Activated CD4-positive, alpha-beta T cell treated with anti-CD3 and anti-CD28 coated beads for 4 hours (primary cell): ENCODE measurements around the gene PRKN.

Experiments
- DNase-seq, 2 donors: peaks; one replicate each; pipeline ENCODE4 v3.0.0-alpha.2; 2020

The PRKN gene

DNA sequence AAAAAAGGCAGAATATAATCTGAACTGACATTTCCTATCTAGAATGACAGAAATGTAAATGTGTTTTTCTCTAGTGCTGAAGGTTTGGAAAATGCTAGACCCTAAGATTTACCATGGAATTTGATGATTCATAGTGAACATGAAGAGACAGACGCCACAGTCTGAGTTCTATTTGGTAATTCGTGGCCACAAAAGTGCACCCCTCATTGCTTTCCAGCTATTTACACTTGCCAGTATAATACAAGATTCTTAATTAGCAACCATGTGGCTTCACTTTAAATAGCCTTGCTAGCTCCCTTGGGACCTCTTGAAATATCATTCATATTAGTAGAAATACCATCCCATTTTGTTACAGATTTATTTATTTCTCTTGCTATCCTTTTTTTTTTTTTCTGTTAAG lies 636.8 kb downstream of the PRKN start:
- no peak for DNase-seq

GRCh38 chr6:162088091-162088490 lies 639.5 kb downstream of the PRKN start:
- no peak for DNase-seq

DNA sequence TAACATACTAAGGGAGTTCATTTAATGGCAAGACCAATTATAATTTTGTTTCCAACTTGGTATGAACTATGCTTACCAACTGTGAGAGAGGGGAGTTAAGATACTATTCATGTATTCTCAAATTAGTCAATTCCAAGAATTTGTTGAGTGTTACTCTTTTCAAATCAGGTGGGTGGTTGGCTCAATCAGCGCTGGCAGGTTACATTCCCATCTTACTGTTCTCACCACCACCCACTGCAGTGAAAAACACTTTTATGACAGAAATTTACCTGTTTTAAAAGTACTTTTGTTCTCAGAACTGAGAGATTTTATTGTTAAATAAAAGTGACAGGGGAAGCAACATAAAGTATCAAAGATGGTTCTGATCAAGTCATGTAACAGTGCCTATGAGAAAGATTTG lies 642.0 kb downstream of the PRKN start:
- DNase-seq, result no peak

DNA sequence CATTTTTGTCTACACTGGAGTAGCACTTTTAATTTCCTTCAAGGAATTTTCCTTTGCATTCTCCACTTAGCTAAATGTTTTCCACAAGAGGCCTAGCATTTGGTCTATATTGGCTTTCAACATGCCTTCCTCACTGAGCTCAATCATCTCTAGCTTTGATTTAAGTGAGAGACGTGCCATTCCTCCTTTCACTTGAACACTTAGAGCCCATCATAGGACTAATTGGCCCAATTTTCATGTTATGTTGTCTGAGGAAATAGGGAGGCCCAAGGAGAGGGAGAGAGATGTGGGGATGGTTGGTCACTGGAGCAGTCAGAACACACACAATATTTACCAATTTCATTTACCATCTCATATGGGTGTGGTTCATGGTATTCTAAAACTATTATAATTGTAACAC lies 645.0 kb downstream of the PRKN start:
- no peak for DNase-seq

- DNase-seq, result no peak
Measured at GRCh38 chr6:162078667-162079066, 648.9 kb downstream of the PRKN start.

DNA sequence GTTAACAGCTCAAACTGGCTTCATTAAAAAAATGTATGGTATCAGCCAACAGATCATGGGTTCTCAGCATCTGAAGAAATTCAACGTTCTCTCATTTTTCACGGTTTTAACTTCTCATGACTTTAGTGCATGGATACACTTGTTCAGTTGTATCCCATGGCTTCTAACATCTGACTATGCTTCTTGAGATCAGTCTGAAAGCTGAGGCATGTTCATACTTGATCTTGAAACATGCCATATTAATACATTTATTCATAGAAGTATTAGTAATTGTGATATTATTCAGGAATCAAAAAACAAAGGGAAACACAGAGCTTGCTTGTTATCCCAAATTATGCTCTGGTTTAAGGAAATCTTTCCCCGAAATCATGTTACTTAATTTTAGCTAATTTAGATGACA lies 649.4 kb downstream of the PRKN start:
- DNase-seq, result no peak

GRCh38 chr6:162076816-162077215 lies 650.8 kb downstream of the PRKN start:
- DNase-seq, result no peak

DNA sequence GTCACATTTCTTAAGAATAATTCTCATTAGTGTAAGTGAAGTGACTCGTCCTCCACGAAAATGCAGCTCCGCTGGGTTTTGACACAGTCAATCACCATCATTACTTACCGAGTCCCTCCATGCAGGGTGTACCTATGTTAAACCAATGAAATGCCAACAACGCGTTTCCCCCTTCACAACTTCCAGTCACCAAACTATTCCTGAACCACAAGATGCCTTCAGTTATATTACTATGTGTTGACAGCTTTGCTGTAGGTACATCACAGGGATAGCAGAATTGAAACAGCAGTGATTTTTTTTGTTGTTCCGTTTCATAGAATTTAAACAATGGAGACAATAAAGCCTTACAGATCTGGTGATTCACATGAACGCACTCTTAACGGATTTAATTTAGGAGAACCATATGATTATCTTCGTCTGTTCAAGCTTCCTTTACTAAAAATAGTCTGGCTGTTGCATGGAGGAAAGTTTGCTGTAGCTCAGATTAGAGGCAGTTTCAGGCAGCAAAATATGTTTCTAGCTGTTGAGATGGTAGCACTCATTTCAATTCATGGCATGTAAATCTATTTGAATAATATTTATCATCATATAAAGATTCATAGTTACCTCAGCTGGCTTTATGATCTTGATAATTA lies 652.8 kb downstream of the PRKN start:
- no peak for DNase-seq

GRCh38 chr6:162070639-162071038 lies 656.9 kb downstream of the PRKN start:
- DNase-seq, result no peak

DNA sequence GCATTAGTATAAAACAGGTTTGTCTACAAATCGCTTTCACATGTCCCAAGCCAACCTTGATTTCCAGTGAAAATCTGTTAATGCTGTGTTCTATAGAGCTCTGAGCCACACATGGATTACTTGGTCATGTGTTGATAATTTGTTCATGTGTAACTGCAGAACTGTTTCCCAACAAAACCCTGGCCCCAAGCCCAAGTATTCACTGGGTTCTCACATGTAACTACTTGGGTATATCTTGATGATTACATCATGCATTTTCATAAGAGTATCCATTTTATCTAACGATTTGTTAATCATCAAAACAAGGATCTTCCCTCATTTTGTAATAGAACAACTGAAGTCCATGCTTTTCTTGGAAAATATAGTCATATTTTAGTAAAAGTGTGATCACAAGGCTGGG lies 657.6 kb downstream of the PRKN start:
- no peak for DNase-seq

DNA sequence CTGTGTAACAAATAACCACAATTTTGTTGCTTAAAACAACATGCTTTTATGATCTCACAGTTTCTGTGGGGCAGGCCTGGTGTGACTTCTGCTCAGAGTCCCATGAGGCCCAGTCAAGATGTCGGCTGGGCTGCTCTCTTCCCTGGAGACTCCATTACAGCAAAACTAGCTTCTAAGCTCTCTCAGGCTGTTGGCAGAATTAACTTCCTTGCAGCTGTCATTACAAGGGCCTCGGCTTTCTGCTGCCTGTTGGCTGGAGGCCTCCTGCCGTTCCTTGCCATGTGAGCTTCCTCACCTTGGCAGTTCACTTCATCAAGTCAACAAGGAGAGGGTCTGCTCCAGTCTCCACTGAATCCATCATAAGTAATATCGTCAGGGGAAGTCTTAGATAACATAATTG lies 659.2 kb downstream of the PRKN start:
- no peak for DNase-seq

- no peak for DNase-seq
Measured at GRCh38 chr6:162063666-162064065, 663.9 kb downstream of the PRKN start.

GRCh38 chr6:162058281-162058875 lies 669.2 kb downstream of the PRKN start:
- no peak for DNase-seq

GRCh38 chr6:162056745-162057144 lies 670.8 kb downstream of the PRKN start:
- no peak for DNase-seq

DNA sequence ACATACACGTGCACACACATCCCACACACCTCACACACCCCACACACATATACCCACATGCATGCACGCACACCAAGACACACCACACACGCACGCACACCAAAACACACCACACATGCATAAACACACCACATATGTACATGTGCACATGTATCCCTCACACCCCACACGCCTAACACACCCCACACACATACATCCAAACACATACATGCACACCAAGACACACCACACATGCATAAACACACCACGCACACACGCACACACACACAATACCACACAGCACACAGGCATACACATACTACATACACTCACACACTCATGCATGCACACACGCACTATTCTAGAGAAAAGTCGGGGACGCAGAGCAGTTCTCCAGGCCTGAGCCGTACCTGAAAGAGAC lies 671.5 kb downstream of the PRKN start:
- DNase-seq, result no peak

- DNase-seq, result no peak
Measured at GRCh38 chr6:162055365-162055764, 672.2 kb downstream of the PRKN start.

- DNase-seq, result no peak
Measured at GRCh38 chr6:162053084-162053483, 674.5 kb downstream of the PRKN start.

DNA sequence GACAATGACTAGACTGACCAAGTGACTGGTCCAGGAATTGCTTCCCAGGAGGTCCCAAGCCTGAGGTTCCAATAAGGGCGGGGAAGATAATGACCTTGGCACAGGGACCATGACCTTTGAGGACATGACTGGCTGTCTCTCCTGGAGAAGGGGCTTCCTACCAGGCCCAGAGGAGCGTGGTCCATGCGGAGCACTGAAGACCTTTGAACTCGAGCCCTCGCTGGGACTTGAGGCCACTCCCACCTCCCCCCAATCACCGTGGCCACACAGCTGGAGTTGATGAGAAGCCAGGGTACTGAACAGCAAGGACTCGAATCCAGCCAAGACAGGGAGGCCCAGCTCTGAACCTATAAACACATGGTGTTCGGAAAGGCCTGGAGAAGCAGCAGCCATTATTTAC lies 677.0 kb downstream of the PRKN start:
- no peak for DNase-seq

DNA sequence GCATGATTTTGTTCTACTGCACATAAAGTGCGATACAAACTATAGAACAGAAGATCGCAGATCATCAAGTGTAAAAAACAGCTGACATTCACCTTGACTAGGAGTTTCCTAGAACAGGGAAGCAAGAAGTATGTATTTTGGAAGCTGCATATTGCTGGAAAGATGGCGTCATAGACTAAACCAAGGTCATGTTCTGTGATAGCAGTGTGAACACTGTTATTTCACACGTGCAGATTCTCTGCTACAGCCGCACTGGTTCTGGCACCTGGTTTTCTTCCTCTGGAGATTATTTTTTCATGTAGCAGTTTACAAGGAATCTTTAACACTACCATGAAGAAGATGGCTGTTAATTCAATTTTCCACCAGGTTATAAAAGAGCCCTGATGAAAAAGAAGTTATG lies 681.2 kb downstream of the PRKN start:
- no peak for DNase-seq

DNA sequence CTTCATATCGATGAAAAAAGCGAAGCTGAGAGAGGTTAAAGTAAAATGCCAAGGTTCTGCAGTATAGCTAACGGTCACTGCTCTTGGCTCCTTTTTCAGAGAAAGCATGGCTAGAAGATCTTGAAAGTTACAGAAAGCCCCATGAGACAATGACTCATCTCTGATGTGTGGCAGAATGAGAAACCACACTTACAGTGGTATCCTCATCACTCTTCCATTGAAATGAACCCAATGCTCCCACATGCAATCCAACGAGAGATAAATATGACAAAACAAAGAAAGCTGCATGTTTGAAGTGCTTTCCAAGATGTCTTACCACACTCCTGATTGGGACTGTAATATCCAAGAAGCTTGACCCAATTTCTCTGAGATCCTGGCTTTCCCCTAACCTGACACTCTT lies 694.9 kb downstream of the PRKN start:
- DNase-seq, result no peak

DNA sequence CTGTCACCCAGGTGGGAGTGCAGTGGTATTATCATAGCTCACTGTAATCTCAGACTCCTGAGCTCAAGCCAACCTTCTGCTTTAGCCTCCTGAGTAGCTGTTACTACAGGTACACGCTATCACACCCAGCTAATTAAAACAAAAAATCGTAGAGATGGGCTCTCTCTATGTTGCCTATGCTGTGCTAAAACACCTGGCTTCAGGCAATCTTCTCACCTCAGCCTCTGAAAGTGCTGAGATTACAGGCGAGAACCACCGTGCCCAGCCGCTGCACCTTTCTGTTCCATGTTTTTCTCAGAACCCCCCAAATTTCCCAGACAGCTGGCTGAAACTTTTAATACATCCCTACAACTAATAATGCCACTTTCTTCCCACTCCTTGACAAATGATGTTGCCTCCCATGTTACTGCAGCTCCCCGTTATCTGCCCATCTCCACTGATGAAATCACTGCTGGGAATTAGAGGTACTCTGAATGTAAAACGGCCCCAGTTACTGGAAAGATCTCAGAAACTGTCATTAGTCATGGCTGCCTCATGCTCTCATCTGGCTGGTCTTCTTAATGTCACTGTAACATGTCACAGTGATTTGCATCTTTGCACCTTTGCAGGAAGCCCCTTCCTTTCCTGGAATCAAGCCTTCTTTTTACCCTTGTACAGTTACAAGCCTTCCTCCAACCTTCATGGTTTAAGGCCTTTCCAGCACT lies 697.5 kb downstream of the PRKN start:
- no peak for DNase-seq

GRCh38 chr6:162026843-162027242 lies 700.7 kb downstream of the PRKN start:
- DNase-seq, result no peak

- DNase-seq, result no peak
Measured at GRCh38 chr6:162026031-162026430, 701.5 kb downstream of the PRKN start.

- DNase-seq, result no peak
Measured at GRCh38 chr6:162019349-162019748, 708.2 kb downstream of the PRKN start.

DNA sequence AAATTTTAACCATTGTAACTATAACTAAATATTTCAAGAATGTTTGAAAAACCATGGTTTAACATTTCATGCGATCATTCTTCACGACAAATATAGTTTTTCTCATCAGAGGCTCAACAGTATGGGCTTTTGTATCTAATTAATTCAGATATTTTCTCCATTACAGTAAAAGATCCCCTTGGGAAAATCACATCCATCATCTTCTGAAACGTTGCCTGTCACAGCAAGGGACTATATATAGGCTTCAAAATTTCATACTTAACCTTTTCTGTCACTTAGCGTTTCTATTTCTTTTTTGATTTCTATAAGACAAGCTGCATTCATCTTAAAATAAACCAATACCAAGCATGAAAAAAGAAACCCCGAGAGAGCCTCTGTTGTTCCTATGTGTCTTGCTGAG lies 710.0 kb downstream of the PRKN start:
- no peak for DNase-seq
